Measurements from ENCODE around the gene KRTAP10-2.

DNA sequence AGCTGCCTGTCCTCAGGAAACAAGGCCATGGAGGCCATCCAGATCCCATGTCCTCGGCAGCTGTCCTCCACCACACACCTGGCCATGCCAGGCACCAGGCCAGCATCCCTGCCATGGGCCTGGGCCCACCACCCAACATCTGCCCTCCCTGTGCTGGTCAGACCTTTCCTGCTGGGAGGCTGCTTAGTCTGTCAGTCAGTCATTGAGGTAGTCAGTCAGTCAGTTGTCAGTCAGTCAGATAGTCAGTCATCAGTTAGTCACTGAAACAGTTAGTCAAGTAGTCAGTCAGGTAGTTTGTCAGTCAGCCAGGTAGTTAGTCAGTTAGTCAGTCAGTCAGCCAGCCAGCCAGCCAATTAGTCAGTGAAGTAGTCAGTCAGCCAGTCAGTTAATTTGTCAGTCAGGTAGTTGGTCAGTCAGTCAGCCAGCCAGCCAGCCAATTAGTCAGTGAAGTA, 28.5 kb downstream of the KRTAP10-2 start:
- TF ChIP-seq CTCF (IDR thresholded peaks at IDR 0.05) (no peak), POLR2A (IDR thresholded peaks at IDR 0.05) (no peak)

Measured in heart left ventricle (tissue), 13 donors.